H9 (cell line): ENCODE data around the gene OR1L6. TPM values are rescaled to one million over a fixed set of nuclear protein-coding genes. Genes with fewer than 3 reads are reported as not detected.

ENCODE experiments used
- DNase-seq: peaks from one replicate; pipeline ENCODE4 v3.0.0-alpha.2; 2017
- H2AFZ ChIP-seq: one replicate; pipeline ENCODE4 v1.6.1; 2013; ENCODE audit warnings: mild to moderate bottlenecking, low read length, control low read depth, moderate library complexity
- H2AK5ac ChIP-seq: 2 replicates; pipeline ENCODE4 v1.6.1; 2013; ENCODE audit warnings: low read length, control low read depth, mixed read lengths; ENCODE audit not compliant: insufficient read length
- H2BK120ac ChIP-seq: one replicate; pipeline ENCODE4 v1.6.1; 2013; ENCODE audit warnings: low read depth, mild to moderate bottlenecking, low read length, control low read depth, inconsistent platforms; ENCODE audit not compliant: poor library complexity, severe bottlenecking
- H2BK12ac ChIP-seq: 2 replicates; pipeline ENCODE4 v1.6.1; 2013; ENCODE audit warnings: low read length, control low read depth, mixed read lengths, low read depth; ENCODE audit not compliant: insufficient read length
- H2BK15ac ChIP-seq: 2 replicates; pipeline ENCODE4 v1.6.1; 2013; ENCODE audit warnings: low read depth, low read length, control low read depth
- H2BK20ac ChIP-seq: one replicate; pipeline ENCODE4 v1.6.1; 2013; ENCODE audit warnings: low read depth, mild to moderate bottlenecking, low read length, control low read depth, inconsistent platforms; ENCODE audit not compliant: poor library complexity, severe bottlenecking
- H2BK5ac ChIP-seq: 2 replicates; pipeline ENCODE4 v1.6.1; 2013; ENCODE audit warnings: low read length, control low read depth, mixed read lengths; ENCODE audit not compliant: insufficient read length
- H3K14ac ChIP-seq: 2 replicates; pipeline ENCODE4 v1.6.1; 2013; ENCODE audit warnings: low read length, control low read depth; ENCODE audit not compliant: insufficient read depth
- H3K18ac ChIP-seq: 2 replicates; pipeline ENCODE4 v1.6.1; 2013; ENCODE audit warnings: low read depth, mild to moderate bottlenecking, mixed read lengths, low read length, control low read depth; ENCODE audit not compliant: insufficient read length
- H3K23ac ChIP-seq: 2 replicates; pipeline ENCODE4 v1.6.1; 2013; ENCODE audit warnings: low read length, control low read depth, mixed read lengths, low read depth; ENCODE audit not compliant: insufficient read length
- H3K23me2 ChIP-seq: 2 replicates; pipeline ENCODE4 v1.6.1; 2013; ENCODE audit warnings: low read depth, mild to moderate bottlenecking, mixed read lengths, low read length, control low read depth; ENCODE audit not compliant: insufficient read length, poor library complexity, severe bottlenecking
- H3K27ac ChIP-seq: 2 replicates; pipeline ENCODE4 v1.5.1; 2013; ENCODE audit warnings: low read length, control low read depth, mixed read lengths, low read depth; ENCODE audit not compliant: insufficient read length
- H3K27me3 ChIP-seq: 2 replicates; pipeline ENCODE4 v1.6.1; 2013; ENCODE audit warnings: low read length, control low read depth, inconsistent platforms; ENCODE audit not compliant: insufficient read depth
- H3K4ac ChIP-seq: 2 replicates; pipeline ENCODE4 v1.6.1; 2013; ENCODE audit warnings: low read depth, mild to moderate bottlenecking, control low read depth, inconsistent platforms, low read length, moderate library complexity
- H3K4me1 ChIP-seq: 2 replicates; pipeline ENCODE4 v1.6.1; 2013; ENCODE audit warnings: low read length, control low read depth, inconsistent platforms; ENCODE audit not compliant: insufficient read depth
- H3K4me2 ChIP-seq: 2 replicates; pipeline ENCODE4 v1.6.1; 2013; ENCODE audit warnings: low read length, control low read depth, mixed read lengths; ENCODE audit not compliant: insufficient read length, insufficient read depth
- H3K56ac ChIP-seq: 2 replicates; pipeline ENCODE4 v1.6.1; 2013; ENCODE audit warnings: low read depth, mild to moderate bottlenecking, mixed read lengths, low read length, control low read depth; ENCODE audit not compliant: insufficient read length
- H3K79me1 ChIP-seq: 2 replicates; pipeline ENCODE4 v1.6.1; 2013; ENCODE audit warnings: low read depth, mild to moderate bottlenecking, moderate library complexity, low read length, control low read depth, inconsistent platforms; ENCODE audit not compliant: insufficient read depth, poor library complexity, severe bottlenecking
- H3K79me2 ChIP-seq: 2 replicates; pipeline ENCODE4 v1.6.1; 2013; ENCODE audit warnings: low read length, control low read depth, inconsistent platforms; ENCODE audit not compliant: insufficient read depth
- H3K9ac ChIP-seq: 2 replicates; pipeline ENCODE4 v1.6.1; 2013; ENCODE audit warnings: low read length, control low read depth, mixed read lengths; ENCODE audit not compliant: insufficient read length; ENCODE audit errors: extremely low read depth
- H3K9me3 ChIP-seq: one replicate; pipeline ENCODE4 v1.6.1; 2013; ENCODE audit warnings: low read depth, low read length, inconsistent platforms; ENCODE audit not compliant: control insufficient read depth
- H3T11ph ChIP-seq: one replicate; pipeline ENCODE4 v1.6.1; 2013; ENCODE audit warnings: mild to moderate bottlenecking, low read length, control low read depth, inconsistent platforms
- H4K20me1 ChIP-seq: one replicate; pipeline ENCODE4 v1.6.1; 2013; ENCODE audit not compliant: control insufficient read depth, insufficient read length, insufficient read depth
- H4K5ac ChIP-seq: 2 replicates; pipeline ENCODE4 v1.6.1; 2013; ENCODE audit warnings: low read depth, mild to moderate bottlenecking, mixed read lengths, low read length, control low read depth; ENCODE audit not compliant: insufficient read length
- H4K8ac ChIP-seq: replicated peaks from 2 replicates; pipeline ENCODE4 v1.6.1; 2013; ENCODE audit warnings: low read length, control low read depth, mixed read lengths, low read depth; ENCODE audit not compliant: insufficient read length
- H4K91ac ChIP-seq: 2 replicates; pipeline ENCODE4 v1.6.1; 2013; ENCODE audit warnings: low read depth, mild to moderate bottlenecking, moderate library complexity, mixed read lengths, low read length, control low read depth; ENCODE audit not compliant: insufficient read length
- H3K27ac Mint-ChIP-seq, 3 experiments: 2 replicates in 2 of 3; 3 replicates in 1 of 3; pipeline ENCODE4 v1.8.0; 2020 to 2021; ENCODE audit warnings: mixed read lengths in 3 of 3, mild to moderate bottlenecking in 1 of 3, moderate library complexity in 1 of 3
- H3K27me3 Mint-ChIP-seq: 2 replicates; pipeline ENCODE4 v1.8.0; 2021; ENCODE audit warnings: low read depth, mild to moderate bottlenecking, moderate library complexity, mixed read lengths
- H3K36me3 Mint-ChIP-seq, 3 experiments: 2 replicates in 2 of 3; 3 replicates in 1 of 3; pipeline ENCODE4 v1.8.0; 2020 to 2021; ENCODE audit warnings: low read depth in 3 of 3, mixed read lengths in 3 of 3; ENCODE audit not compliant: insufficient read depth in 1 of 3
- H3K4me1 Mint-ChIP-seq, 2 experiments: 2 replicates each; pipeline ENCODE4 v1.8.0; 2020; ENCODE audit warnings: mixed read lengths in 2 of 2
- H3K4me3 Mint-ChIP-seq, 2 experiments: 2 replicates in 1 of 2; 3 replicates in 1 of 2; pipeline ENCODE4 v1.8.0; 2020 to 2021; ENCODE audit warnings: mild to moderate bottlenecking in 2 of 2, mixed read lengths in 2 of 2, moderate library complexity in 1 of 2
- H3K9me3 Mint-ChIP-seq, 2 experiments: 2 replicates in 1 of 2; 3 replicates in 1 of 2; pipeline ENCODE4 v1.8.0; 2020; ENCODE audit warnings: mild to moderate bottlenecking in 2 of 2, mixed read lengths in 2 of 2, moderate library complexity in 1 of 2
- WGBS: extraction: QIAGEN DNeasy Blood & Tissue Kit; methylation state at CpG from one replicate; pipeline ENCODE4 v1.1.7; 2013; ENCODE audit warnings: missing lambda C conversion rate, low lambda C conversion rate, mixed read lengths; ENCODE audit not compliant: insufficient read length; ENCODE audit errors: extremely low coverage; 5-methylcytosine and 5-hydroxymethylcytosine counted together
- total RNA-seq: library from RNA; stranded (reverse); gene quantifications from 2 replicates; pipeline ENCODE4 v1.2.1, GENCODE V29; 2021
- TF ChIP-seq, protein P1 (sequence below): fragments of 200-600 bp; sonication (generic); conservative IDR thresholded peaks from 3 replicates; pipeline ENCODE4 v1.8.0; 2021; ENCODE audit warnings: antibody characterized with exemption, mild to moderate bottlenecking

The OR1L6 gene
- total RNA-seq, 1 experiment from 2014 or later, result not detected

- peak overlapping the region in 1 of 2 experiments; percentile 53; a peak in 1 of 5 replicates for H3K4me3 Mint-ChIP-seq
- Histone ChIP-seq H2BK5ac (no peak overlapping the region), H3K79me2 (no peaks in the 10 kb centered on the region), H3K18ac (no peak overlapping the region), H3K56ac (no peak overlapping the region), H3K14ac (no peak overlapping the region), H3K4me1 (no peaks in the 10 kb centered on the region), H3K23ac (no peak overlapping the region), H3K4ac (no peak overlapping the region), H2BK120ac (no peak overlapping the region), H2AK5ac (no peak overlapping the region), H4K91ac (no peak overlapping the region), H2BK20ac (no peak overlapping the region), H4K5ac (no peak overlapping the region), H2AFZ (no peak overlapping the region), H3K27ac (no peak overlapping the region), H3K9ac (no peak overlapping the region), H3T11ph (no peak overlapping the region), H3K79me1 (no peaks in the 10 kb centered on the region), H2BK15ac (no peak overlapping the region), H3K4me2 (no peak overlapping the region), H3K23me2 (no peaks in the 10 kb centered on the region), H3K27me3 (no peaks in the 10 kb centered on the region), H2BK12ac (no peak overlapping the region), H4K20me1 (no peaks in the 10 kb centered on the region), H3K9me3 (peaks cover 27% of the 10 kb centered on the region), H4K8ac (no peak overlapping the region)
- TF ChIP-seq, protein P1, sequence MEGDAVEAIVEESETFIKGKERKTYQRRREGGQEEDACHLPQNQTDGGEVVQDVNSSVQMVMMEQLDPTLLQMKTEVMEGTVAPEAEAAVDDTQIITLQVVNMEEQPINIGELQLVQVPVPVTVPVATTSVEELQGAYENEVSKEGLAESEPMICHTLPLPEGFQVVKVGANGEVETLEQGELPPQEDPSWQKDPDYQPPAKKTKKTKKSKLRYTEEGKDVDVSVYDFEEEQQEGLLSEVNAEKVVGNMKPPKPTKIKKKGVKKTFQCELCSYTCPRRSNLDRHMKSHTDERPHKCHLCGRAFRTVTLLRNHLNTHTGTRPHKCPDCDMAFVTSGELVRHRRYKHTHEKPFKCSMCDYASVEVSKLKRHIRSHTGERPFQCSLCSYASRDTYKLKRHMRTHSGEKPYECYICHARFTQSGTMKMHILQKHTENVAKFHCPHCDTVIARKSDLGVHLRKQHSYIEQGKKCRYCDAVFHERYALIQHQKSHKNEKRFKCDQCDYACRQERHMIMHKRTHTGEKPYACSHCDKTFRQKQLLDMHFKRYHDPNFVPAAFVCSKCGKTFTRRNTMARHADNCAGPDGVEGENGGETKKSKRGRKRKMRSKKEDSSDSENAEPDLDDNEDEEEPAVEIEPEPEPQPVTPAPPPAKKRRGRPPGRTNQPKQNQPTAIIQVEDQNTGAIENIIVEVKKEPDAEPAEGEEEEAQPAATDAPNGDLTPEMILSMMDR, result no peak
- DNase-seq, result no peak
- no peaks in the 10 kb centered on the region; the same call in 1 of the 2 replicates for H3K27me3 Mint-ChIP-seq
- H3K36me3 Mint-ChIP-seq, result peaks cover 0 to 10% (median 0%) of the 10 kb centered on the region in 3 experiments; a peak in 2 of 7 replicates
- no peak overlapping the region for H3K27ac Mint-ChIP-seq
- WGBS, result no CpG with 5 or more reads among the region's 8 CpGs
- H3K9me3 Mint-ChIP-seq, result peaks cover 62 to 86% of the 10 kb centered on the region in 2 experiments
- H3K4me1 Mint-ChIP-seq, result no peaks in the 10 kb centered on the region
These were observed 34.9 kb downstream of the OR1L6 start for GRCh38 chr9:122777052-122777451.
